CD4-positive, alpha-beta T cell treated with Interleukin-6 at 100 ng/mL for 8 hours (primary cell): ENCODE results near the gene NCAPH2.

Source experiments
- DNase-seq: peaks from one replicate; pipeline ENCODE4 v3.0.0-alpha.2; 2020; ENCODE audit warnings: mixed read lengths, low spot score

Gene NCAPH2

GRCh38 chr22:50574383-50574755 lies 66.3 kb downstream of the NCAPH2 start:
- DNase-seq: no peak
